ENCODE results near the gene GTF2H2C. TPM values are rescaled to one million over a fixed set of nuclear protein-coding genes. Genes with fewer than 3 reads are reported as not detected.
"Not testable (repeated sequence)": the region's sequence is repeated elsewhere in the genome, so short reads cannot be mapped to it uniquely, and the experiment has no call there.

The GTF2H2C gene
- polyA plus RNA-seq, 1 of the 3 experiments (the other 2 are of a cell fraction), result 23.4 TPM

- TF ChIP-seq FOSL2 (IDR thresholded peaks at IDR 0.05; ENCODE audit: borderline replicate concordance, low read depth) (peak; percentile 88), REST (IDR thresholded peaks at IDR 0.05; ENCODE audit: low read depth, low read length) (no peak), IRF3 (IDR thresholded peaks at IDR 0.05; ENCODE audit: low read depth, low read length) (no peak), GABPA (IDR thresholded peaks at IDR 0.05; ENCODE audit: low read depth) (no peak)
Observed at GRCh38 chr5:69512740-69513260, 47.2 kb upstream of the GTF2H2C start (continued).

DNA sequence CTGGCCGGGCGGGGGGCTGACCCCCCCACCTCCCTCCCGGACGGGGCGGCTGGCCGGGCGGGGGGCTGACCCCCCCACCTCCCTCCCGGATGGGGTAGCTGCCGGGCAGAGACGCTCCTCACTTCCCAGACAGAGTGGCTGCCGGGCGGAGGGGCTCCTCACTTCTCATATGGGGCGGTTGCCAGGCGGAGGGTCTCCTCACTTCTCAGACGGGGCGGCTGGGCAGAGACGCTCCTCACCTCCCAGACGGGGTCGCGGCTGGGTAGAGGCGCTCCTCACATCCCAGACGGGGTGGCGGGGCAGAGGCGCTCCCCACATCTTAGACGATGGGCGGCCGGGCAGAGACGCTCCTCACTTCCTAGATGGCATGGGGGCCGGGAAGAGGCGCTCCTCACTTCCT is 44.4 kb upstream of the GTF2H2C start:
- H3K9me3 ChIP-seq; H3K9ac ChIP-seq; H3K9me2 ChIP-seq; H3K27ac ChIP-seq (ENCODE audit: low read depth in 2 of 2, low read length in 1 of 2); POLR2A ChIA-PET; H3K79me2 ChIP-seq (ENCODE audit: insufficient read depth); H3K4me3 ChIP-seq (ENCODE audit: low read depth in 2 of 2, low read length in 1 of 2); H3K27me3 ChIP-seq (ENCODE audit: insufficient read depth); CTCF ChIA-PET; H3K4me1 ChIP-seq (ENCODE audit: control insufficient read depth in 1 of 2, insufficient read depth in 2 of 2, low read depth in 1 of 2, low read length in 1 of 2); H3K4me2 ChIP-seq; H2AFZ ChIP-seq (ENCODE audit: low read depth); H4K20me1 ChIP-seq (ENCODE audit: insufficient read depth); DNase-seq; H3K36me3 ChIP-seq (replicated peaks in 1 of 2; ENCODE audit: control insufficient read depth in 1 of 2, insufficient read depth in 2 of 2, low read length in 1 of 2): not testable (repeated sequence)
- no CpG with 5 or more reads among the region's 30 CpGs for WGBS (ENCODE audit: low lambda C conversion rate)
- peaks cover 25% of the 10 kb centered on the region for H3F3A ChIP-seq (replicated peaks; ENCODE audit: insufficient read depth)

- no peak overlapping the region; a peak in 1 of 4 replicates for H3K27ac ChIP-seq (ENCODE audit: low read depth in 2 of 2, low read length in 1 of 2)
- no peaks in the 10 kb centered on the region for H4K20me1 ChIP-seq (ENCODE audit: insufficient read depth)
- H3K27me3 ChIP-seq (ENCODE audit: insufficient read depth), result no peaks in the 10 kb centered on the region
- no peaks in the 10 kb centered on the region for H3K9me2 ChIP-seq
- peaks cover 30% of the 10 kb centered on the region for H3F3A ChIP-seq (replicated peaks; ENCODE audit: insufficient read depth)
- WGBS (ENCODE audit: low lambda C conversion rate), result 100% methylated on average over 1 of the region's 1 CpG
- TF ChIP-seq EP300 (IDR thresholded peaks at IDR 0.05; ENCODE audit: borderline replicate concordance in 1 of 2, low read depth in 1 of 2, low read length in 1 of 2) (no peak), GABPA (IDR thresholded peaks at IDR 0.05; ENCODE audit: low read depth) (no peak), MEF2A (IDR thresholded peaks at IDR 0.05; ENCODE audit: borderline replicate concordance, low read depth) (no peak), RFX5 (IDR thresholded peaks at IDR 0.05; ENCODE audit: low read length) (no peak), RAD21 (IDR thresholded peaks at IDR 0.05; ENCODE audit: low read length) (no peak)
- TF ChIP-seq, protein P1, sequence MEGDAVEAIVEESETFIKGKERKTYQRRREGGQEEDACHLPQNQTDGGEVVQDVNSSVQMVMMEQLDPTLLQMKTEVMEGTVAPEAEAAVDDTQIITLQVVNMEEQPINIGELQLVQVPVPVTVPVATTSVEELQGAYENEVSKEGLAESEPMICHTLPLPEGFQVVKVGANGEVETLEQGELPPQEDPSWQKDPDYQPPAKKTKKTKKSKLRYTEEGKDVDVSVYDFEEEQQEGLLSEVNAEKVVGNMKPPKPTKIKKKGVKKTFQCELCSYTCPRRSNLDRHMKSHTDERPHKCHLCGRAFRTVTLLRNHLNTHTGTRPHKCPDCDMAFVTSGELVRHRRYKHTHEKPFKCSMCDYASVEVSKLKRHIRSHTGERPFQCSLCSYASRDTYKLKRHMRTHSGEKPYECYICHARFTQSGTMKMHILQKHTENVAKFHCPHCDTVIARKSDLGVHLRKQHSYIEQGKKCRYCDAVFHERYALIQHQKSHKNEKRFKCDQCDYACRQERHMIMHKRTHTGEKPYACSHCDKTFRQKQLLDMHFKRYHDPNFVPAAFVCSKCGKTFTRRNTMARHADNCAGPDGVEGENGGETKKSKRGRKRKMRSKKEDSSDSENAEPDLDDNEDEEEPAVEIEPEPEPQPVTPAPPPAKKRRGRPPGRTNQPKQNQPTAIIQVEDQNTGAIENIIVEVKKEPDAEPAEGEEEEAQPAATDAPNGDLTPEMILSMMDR (IDR thresholded peaks at IDR 0.05), result no peak
- DNase-seq, result no peak
- POLR2A ChIA-PET, result no interaction called here
- H3K9ac ChIP-seq, result no peak overlapping the region
- no peak overlapping the region for H2AFZ ChIP-seq (ENCODE audit: low read depth)
- H3K4me1 ChIP-seq (ENCODE audit: control insufficient read depth in 1 of 2, insufficient read depth in 2 of 2, low read depth in 1 of 2, low read length in 1 of 2), result peaks cover 0 to 7% of the 10 kb centered on the region in 2 experiments; a peak in 1 of 4 replicates
- CTCF ChIA-PET, result no interaction called here
- no peaks in the 10 kb centered on the region for H3K9me3 ChIP-seq
- H3K4me2 ChIP-seq, result no peak overlapping the region
- H3K79me2 ChIP-seq (ENCODE audit: insufficient read depth), result no peaks in the 10 kb centered on the region
- H3K4me3 ChIP-seq (ENCODE audit: low read depth in 2 of 2, low read length in 1 of 2), result no peak overlapping the region
- no peaks in the 10 kb centered on the region for H3K36me3 ChIP-seq (replicated peaks in 1 of 2; ENCODE audit: control insufficient read depth in 1 of 2, insufficient read depth in 2 of 2, low read length in 1 of 2)
Observed at GRCh38 chr5:69516769-69517168, 43.2 kb upstream of the GTF2H2C start.

Data from SK-N-SH (cell line).